ENCODE measurements around the gene ZC3H12A.

The ZC3H12A gene

GRCh38 chr1:37471345-37472231, 2.8 kb upstream of the ZC3H12A start:
- H3K4me2 ChIP-seq, result no peak overlapping the region
- H3K9ac ChIP-seq, result no peak overlapping the region
- TF ChIP-seq, protein P1, sequence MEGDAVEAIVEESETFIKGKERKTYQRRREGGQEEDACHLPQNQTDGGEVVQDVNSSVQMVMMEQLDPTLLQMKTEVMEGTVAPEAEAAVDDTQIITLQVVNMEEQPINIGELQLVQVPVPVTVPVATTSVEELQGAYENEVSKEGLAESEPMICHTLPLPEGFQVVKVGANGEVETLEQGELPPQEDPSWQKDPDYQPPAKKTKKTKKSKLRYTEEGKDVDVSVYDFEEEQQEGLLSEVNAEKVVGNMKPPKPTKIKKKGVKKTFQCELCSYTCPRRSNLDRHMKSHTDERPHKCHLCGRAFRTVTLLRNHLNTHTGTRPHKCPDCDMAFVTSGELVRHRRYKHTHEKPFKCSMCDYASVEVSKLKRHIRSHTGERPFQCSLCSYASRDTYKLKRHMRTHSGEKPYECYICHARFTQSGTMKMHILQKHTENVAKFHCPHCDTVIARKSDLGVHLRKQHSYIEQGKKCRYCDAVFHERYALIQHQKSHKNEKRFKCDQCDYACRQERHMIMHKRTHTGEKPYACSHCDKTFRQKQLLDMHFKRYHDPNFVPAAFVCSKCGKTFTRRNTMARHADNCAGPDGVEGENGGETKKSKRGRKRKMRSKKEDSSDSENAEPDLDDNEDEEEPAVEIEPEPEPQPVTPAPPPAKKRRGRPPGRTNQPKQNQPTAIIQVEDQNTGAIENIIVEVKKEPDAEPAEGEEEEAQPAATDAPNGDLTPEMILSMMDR (conservative IDR thresholded peaks at IDR 0.05; ENCODE audit: low read depth, low read length), result no peak

DNA sequence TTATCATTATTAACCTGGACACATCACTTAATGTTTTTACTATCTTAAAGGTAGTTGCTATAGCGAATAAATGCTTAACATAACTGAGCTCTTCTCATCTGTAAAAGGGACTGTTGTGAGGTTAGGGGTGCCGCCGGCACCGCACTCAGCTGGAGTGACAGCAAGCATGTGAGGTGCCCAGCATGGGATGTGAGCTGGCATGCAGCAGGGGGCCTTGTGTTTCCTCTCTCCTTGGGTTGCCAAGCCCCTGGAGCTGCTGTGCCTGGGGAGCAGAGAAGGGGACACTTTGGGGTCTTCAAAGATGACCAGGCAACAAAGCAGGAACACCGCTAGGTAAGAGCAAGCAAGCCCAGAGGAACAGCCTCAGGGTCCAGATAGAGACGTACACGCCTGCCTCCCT, 2.1 kb upstream of the ZC3H12A start:
- Histone ChIP-seq H3K79me2 (ENCODE audit: insufficient read depth, low read depth) (peaks cover 29% of the 10 kb centered on the region), H3K27ac (no peak overlapping the region), H2AFZ (ENCODE audit: low read depth) (no peak overlapping the region), H3K9ac (no peak overlapping the region), H3K4me1 (ENCODE audit: low read depth, poor library complexity, severe bottlenecking) (peaks cover 39% of the 10 kb centered on the region), H3K4me3 (IDR thresholded peaks at IDR 0.05; ENCODE audit: insufficient read depth, low read depth, low read length) (no peak overlapping the region), H3K27me3 (ENCODE audit: insufficient read depth, low read depth) (no peaks in the 10 kb centered on the region), H4K20me1 (ENCODE audit: insufficient read depth) (no peaks in the 10 kb centered on the region), H3K4me2 (no peak overlapping the region), H3K36me3 (ENCODE audit: insufficient read depth) (no peaks in the 10 kb centered on the region; the same call in 1 of the 2 replicates)
- TF ChIP-seq, protein P1 (conservative IDR thresholded peaks at IDR 0.05; ENCODE audit: low read depth, low read length), result no peak

More at GRCh38 chr1:37471345-37472231, 2.8 kb upstream of the ZC3H12A start:
- Histone ChIP-seq H2AFZ (ENCODE audit: low read depth) (no peak overlapping the region), H3K79me2 (ENCODE audit: insufficient read depth, low read depth) (peaks cover 22% of the 10 kb centered on the region), H3K4me3 (IDR thresholded peaks at IDR 0.05; ENCODE audit: insufficient read depth, low read depth, low read length) (no peak overlapping the region), H3K27ac (no peak overlapping the region), H4K20me1 (ENCODE audit: insufficient read depth) (no peaks in the 10 kb centered on the region), H3K27me3 (ENCODE audit: insufficient read depth, low read depth) (no peaks in the 10 kb centered on the region), H3K36me3 (ENCODE audit: insufficient read depth) (no peaks in the 10 kb centered on the region; the same call in 1 of the 2 replicates), H3K4me1 (ENCODE audit: low read depth, poor library complexity, severe bottlenecking) (peaks cover 40% of the 10 kb centered on the region)

DNA sequence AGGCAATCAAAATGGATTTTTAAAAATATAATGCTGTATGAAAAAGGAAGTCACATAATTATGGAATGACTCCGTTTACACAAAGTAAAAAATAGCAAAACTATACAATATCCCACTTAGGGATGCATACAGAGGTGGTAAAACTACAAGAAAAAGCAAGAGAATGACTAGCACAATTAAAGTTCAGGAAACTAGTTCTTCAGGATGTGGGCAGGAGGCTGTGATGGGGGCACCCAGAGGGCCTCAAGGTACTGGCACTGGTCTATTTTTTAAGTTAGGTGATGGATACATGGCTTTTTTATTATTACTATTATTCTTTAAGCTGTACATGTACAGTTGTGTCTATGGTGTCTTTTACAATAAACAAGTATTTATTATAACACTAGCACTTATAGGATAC, 1.4 kb upstream of the ZC3H12A start:
- no peaks in the 10 kb centered on the region for H3K27me3 ChIP-seq (ENCODE audit: insufficient read depth, low read depth)
- H3K9ac ChIP-seq, result no peak overlapping the region
- peaks cover 36% of the 10 kb centered on the region for H3K79me2 ChIP-seq (ENCODE audit: insufficient read depth, low read depth)
- TF ChIP-seq, protein P1 (conservative IDR thresholded peaks at IDR 0.05; ENCODE audit: low read depth, low read length), result no peak
- H3K36me3 ChIP-seq (ENCODE audit: insufficient read depth), result no peaks in the 10 kb centered on the region; the same call in 1 of the 2 replicates
- peak overlapping the region; percentile 74; the same call in 1 of the 2 replicates for H3K4me2 ChIP-seq
- no peak overlapping the region for H2AFZ ChIP-seq (ENCODE audit: low read depth)
- H3K27ac ChIP-seq, result no peak overlapping the region
- no peaks in the 10 kb centered on the region for H4K20me1 ChIP-seq (ENCODE audit: insufficient read depth)
- no peak overlapping the region for H3K4me3 ChIP-seq (IDR thresholded peaks at IDR 0.05; ENCODE audit: insufficient read depth, low read depth, low read length)
- peaks cover 43% of the 10 kb centered on the region for H3K4me1 ChIP-seq (ENCODE audit: low read depth, poor library complexity, severe bottlenecking)

DNA sequence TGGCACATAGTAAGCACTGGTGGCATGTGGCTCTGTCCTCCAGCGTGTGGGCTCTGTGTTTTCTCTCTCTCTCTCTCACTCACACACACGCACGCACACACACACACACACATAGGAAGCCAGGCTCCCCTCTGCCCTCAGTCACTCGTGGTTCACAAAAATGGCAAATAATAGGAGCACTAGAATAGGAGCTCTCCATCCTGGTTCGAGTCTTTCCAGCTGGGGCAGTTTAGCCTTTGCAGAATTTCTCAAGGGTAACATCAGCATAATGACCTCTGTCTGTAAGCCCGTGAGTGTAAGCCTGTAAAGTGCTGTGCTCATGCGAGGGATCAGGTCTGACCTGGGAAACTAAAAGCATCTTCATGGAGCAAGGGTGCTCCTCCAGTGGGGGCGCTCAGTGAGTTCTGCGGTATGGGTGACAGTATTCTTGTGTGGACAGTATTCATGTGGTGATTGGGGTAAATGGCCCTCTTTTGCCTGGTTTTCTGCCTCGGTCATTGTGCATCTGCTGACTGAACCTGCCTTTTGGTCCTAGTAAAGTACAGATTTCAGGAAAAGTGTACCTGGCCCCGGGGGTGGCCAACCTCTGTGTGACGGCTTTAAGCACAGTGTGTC, 842 bp upstream of the ZC3H12A start:
- Histone ChIP-seq H3K9ac (no peak overlapping the region), H3K79me2 (ENCODE audit: insufficient read depth, low read depth) (peaks cover 41% of the 10 kb centered on the region), H2AFZ (ENCODE audit: low read depth) (peak overlapping the region; percentile 82), H3K27ac (no peak overlapping the region), H3K27me3 (ENCODE audit: insufficient read depth, low read depth) (no peaks in the 10 kb centered on the region), H3K4me3 (IDR thresholded peaks at IDR 0.05; ENCODE audit: insufficient read depth, low read depth, low read length) (no peak overlapping the region), H3K4me2 (peak overlapping the region; percentile 74), H4K20me1 (ENCODE audit: insufficient read depth) (0 out of 2 replicates have a peak, but pooled peaks cover 3% of the 10 kb centered on the region), H3K36me3 (ENCODE audit: insufficient read depth) (no peaks in the 10 kb centered on the region; the same call in 1 of the 2 replicates), H3K4me1 (ENCODE audit: low read depth, poor library complexity, severe bottlenecking) (peaks cover 43% of the 10 kb centered on the region)
- TF ChIP-seq, protein P1 (conservative IDR thresholded peaks at IDR 0.05; ENCODE audit: low read depth, low read length), result no peak

All from KMS-11 (cell line).